ENCODE data around the gene SPDEF.

- TF ChIP-seq ZBTB7A (IDR thresholded peaks at IDR 0.05; ENCODE audit: low read depth) (no peak), TAF1 (IDR thresholded peaks at IDR 0.05; ENCODE audit: low read depth) (no peak), USF1 (IDR thresholded peaks at IDR 0.05) (no peak), EP300 (IDR thresholded peaks at IDR 0.05; ENCODE audit: borderline replicate concordance) (no peak), MAX (IDR thresholded peaks at IDR 0.05) (no peak), FOXM1 (IDR thresholded peaks at IDR 0.05; ENCODE audit: borderline replicate concordance, low read depth) (no peak), TEAD4 (IDR thresholded peaks at IDR 0.05) (no peak), RAD21 (IDR thresholded peaks at IDR 0.05; ENCODE audit: low read depth) (no peak), TCF12 (IDR thresholded peaks at IDR 0.05; ENCODE audit: low read depth) (no peak)
Observed at GRCh38 chr6:34540841-34541240, 15.3 kb downstream of the SPDEF start.
